Activated CD4-positive, alpha-beta T cell treated with anti-CD3 and anti-CD28 coated beads for 4 hours (primary cell): ENCODE data around the gene POTEC.
"Not testable (repeated sequence)": the region's sequence is repeated elsewhere in the genome, so short reads cannot be mapped to it uniquely, and the experiment has no call there.

Experiments used
- DNase-seq, 2 donors: peaks; one replicate each; pipeline ENCODE4 v3.0.0-alpha.2; 2020

POTEC gene

DNA sequence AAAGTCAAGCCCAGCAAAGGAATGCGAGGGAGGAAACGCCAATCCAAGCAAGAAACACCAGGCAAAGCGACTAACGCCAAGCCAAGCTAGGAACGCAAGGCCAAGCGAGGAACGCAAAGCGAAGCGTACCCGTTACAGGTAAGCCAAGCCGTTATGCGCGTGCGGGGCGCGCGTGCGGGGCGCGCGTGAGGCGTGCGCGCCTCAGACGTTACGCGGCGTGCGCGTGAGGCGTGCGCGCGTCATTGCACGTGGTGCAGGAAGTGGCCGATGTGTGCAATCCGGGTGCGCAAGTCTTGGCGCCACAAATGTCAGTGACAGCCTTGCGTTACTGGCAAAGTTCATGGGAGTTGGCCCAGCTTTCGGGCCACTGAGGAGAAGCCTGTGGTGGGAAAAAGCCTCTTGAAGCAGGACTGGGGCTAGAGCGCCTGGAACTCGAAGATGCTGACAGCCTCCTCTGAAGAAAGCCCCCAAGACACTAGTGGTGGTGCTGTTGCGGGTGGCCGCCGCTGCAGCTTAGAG, at the start of gene POTEC:
TSS of gene POTEC (minus strand) at position 155 of the 519 bp plus-strand sequence. CDS start 454 bp downstream, outside the sequence.
- not testable (repeated sequence) for DNase-seq

DNA sequence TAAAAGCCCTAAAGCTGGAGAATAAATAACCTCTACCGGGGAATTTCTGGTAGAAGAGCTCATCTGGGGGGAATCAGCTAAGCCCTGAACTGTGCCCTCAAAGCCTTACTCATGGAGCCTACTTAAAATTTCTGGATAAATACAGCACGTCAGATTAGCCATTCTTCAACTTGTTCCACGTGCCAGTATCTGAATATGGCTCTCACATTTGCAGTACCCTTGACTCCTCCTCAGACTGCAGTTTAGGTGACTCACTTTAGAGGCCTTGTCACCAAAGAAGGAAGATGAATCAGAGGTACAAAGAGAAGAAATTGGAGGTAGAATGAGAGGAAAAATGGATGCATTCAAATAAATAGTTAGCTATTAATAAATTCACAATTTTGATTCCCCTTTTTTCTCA, 34.6 kb upstream of the POTEC start:
- no peak for DNase-seq

DNA sequence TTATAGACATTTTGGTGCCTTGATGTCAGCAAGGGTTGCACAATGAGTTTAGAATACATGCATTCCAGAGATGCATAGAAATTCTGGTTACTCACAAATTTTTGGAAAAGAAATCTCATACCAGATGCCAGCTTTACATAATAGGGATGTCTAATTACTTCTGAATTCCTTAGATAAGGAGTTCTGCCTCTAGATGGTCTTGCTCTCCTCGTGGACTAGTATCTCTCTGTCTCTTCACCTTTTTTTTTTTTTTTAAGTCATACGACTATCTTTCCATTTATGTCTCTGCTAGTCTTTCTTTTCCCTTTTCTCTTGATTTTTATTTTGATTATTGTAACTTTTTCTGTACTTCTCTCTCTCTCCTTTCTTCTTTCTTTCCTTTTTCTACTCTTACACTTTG, 16.1 kb upstream of the POTEC start:
- not testable (repeated sequence) for DNase-seq

DNA sequence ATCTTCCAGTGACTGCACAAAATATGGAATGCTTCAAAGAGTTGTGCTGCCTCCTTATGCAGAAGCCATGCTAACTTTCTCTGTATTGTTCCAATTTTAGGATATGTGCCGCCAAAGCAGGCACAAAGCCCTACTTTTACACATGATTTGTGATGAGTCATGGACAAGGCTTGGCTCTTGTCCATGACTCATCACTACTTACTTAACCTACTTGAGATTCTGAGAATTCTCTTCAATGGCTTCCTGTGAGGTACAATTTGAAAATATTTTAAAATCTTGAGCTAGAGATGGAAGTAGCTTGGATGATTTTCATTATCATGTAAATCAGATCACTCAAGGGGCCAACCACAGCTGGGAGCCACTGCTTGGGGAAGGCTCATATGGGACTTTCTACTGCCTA, 11.7 kb downstream of the POTEC start:
- not testable (repeated sequence) for DNase-seq

DNA sequence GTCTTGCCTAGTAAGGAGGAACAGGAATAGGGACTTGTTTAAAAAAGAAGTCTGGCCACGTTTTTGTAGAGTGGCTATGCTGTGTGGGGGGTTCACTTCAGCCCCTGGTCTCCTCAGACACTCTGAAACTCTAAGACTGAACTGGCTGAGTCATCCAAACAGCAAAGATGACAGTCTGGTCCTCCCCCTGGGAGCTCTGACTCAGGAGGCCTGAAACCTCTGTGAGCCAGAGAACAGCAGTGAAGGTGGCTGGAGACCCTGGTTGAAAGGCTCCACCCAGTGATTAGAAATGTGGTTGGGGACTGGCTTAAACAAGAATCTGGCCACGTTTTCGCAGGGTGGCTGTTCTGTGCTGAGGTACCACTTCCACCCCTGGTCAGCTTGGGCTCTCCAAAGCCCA, 32.7 kb downstream of the POTEC start:
- DNase-seq: not testable (repeated sequence)

DNA sequence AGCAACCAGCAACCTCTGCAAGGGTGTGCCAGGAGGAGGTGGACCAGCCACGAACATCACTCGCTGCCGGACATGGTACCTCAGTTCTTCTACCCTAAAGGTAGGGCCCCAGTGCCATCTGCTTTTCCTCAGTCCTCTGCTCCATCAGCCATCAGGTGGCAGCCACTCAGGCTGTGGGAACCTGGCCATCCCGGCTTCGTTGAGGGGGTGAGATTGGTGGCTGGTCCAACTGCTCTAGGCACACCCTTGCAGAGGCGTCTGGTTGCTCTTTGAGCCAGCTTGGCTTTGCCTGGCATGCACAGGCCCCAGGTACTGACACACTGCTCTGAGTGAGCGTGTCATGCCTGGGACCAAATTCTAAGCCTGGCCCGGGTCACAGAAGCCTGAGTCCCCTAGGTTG, 39.7 kb downstream of the POTEC start:
- DNase-seq: not testable (repeated sequence)

DNA sequence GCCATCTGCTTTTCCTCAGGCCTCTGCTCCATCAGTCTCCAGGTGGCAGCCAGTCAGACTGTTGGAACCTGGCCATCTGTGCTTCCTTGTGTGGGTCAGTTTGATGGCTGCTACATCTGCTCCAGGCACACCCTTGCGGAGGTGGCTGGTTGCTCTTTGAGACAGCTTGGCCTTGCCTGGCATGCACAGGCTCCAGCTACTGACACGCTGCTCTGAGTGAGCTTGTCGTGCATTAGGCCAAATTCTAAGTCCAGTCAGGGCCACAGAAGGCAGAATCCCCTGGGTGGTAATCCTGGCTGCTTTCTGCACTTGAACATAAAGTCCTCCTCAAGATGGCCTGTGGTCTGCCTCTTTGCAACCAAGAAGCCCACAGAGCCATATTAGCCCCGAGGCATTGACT, 41.5 kb downstream of the POTEC start:
- DNase-seq: not testable (repeated sequence)

DNA sequence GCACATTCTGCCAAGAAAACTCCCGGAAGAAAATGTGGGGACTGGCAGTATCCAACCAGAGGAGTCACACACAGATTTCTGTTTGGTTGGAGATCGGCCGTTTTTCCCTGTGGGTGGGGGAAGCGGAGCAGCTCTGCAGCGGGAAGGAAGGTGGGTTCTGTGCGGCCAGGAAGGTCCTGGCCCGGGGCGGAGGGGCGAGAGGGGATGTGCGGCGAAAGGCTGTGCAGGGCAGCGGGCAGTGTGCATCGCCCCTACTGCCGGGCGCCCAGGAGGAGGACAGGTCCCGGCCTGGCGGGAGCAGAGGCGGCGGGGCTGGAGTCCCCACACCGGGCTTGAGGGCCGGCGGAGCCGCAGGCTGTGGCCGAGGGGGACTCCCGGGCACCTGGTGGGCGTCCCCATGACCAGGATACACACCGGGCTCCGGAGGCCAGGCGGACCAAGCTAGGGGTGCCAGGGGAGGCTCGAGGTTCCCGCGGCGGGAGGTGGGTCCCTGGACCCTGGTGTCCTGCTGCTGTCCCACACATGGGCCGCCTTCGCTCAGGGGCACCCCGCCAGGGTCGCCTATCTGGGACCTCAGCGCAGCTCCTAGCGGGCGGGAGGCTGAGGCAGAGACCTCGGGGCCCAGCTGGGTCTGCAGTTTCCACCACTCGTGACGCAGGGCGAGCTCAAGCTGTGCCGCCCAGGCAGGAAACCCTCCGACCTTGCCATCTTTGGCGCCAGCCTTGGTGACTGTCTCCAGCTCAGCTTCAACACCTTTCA, 54.0 kb downstream of the POTEC start:
- DNase-seq: not testable (repeated sequence)

DNA sequence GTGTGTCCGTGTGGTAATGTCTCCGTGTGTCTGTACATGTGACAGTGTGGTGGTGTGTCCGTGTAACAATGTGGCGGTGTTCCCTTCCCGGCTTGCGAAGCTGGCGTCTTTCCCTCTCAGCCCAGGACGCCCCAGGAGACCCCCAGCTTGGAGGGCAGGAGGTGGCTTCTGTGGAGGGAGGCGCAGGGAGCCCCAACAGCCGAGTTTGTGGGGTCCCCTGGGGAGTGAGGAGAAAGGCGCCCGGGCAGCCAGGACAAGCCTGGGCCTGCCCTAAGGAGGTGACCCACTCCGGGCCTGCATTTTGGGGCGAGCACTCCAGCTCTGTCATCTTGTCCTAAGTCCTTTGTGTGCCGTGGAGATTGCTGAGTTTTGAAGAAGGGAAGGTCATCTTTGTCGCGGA, 54.6 kb downstream of the POTEC start:
- DNase-seq: not testable (repeated sequence)

DNA sequence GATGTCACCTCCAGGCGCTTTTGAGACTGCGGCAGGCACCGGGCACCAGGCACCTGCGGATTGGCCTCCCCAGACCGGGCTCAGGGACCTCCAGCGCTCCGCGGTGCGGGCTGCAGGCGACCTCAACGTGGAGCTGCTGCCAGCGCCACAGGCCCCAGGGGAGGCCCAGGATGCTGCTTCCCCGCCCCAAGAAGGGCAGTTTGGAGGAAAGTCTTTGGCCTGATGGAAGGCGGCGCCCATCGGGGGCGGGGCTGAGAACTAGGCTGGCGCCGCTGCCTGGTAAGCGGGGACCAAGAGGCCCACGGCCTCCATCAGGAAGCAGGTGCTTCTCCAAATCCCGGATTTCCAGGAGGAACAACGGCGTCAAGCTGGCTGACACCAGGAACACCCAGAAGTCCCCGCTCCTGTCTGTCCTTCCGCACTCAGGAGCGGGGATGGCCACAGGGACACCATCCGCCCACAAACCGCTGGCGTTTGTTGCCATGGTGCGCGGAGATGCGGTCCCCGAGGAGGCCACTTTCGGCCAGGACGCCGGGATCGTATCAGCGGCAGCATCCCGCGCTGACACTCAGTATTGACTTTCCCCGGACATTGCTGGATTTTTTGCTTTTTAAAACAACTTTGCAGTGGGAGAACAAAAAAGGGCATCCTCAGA, 56.3 kb downstream of the POTEC start:
- DNase-seq: not testable (repeated sequence)

DNA sequence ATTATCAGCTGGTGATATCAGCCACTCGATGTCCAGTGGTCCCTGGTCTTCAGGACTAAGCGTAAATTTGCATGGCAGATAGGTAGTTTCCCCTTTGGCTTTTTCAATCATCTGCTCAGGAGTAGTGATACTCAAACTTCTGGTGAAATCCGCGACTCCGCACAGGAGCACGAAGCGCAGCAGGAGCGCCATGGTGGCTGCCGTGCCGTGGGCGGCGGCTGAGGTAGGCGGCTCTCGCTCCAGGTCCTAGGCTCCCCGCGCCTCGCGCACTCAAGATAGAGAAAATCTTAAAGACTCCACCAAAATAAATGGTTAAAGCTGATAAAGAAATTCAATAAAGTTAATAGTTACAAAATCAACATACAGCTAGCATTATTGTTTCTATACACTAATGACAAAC, 64.3 kb downstream of the POTEC start:
- not testable (repeated sequence) for DNase-seq

DNA sequence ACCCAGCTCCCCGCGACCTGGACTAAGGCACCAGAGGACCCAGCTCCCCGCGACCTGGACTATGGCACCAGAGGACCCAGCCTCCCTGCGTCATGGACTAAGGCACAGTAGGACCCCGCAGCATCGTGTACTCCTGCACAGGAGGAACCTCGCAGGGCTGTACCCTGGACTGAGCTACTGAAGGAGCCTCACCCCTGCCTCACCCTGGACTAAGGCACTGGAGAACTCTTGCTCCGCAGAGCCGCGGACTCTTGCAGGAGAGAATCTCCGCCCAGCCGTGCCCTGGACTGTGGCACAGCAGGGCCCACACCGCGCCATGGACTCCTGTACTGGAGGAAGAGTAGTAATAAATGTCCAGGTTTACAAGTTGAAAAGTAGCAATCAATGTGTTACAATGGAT, 67.9 kb downstream of the POTEC start:
- not testable (repeated sequence) for DNase-seq

DNA sequence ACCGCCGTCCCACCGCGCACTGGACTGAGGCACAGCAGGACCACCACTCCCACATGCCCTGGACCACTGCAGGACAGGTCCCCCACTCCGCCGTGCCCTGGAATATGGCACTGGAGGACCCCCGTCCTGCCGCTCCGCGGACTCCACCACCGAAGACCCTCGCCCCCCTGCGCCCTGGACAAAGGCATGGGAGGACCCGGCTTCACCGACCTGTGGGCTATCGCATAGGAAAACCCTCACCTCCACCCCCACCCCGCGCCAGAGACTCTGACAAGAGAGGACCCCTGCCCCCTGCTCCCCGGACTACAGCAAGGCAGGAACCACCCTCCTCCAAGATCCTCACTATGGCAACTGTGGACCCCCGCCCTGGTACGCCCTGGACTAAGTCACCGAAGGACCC, 68.6 kb downstream of the POTEC start:
- DNase-seq: not testable (repeated sequence)

DNA sequence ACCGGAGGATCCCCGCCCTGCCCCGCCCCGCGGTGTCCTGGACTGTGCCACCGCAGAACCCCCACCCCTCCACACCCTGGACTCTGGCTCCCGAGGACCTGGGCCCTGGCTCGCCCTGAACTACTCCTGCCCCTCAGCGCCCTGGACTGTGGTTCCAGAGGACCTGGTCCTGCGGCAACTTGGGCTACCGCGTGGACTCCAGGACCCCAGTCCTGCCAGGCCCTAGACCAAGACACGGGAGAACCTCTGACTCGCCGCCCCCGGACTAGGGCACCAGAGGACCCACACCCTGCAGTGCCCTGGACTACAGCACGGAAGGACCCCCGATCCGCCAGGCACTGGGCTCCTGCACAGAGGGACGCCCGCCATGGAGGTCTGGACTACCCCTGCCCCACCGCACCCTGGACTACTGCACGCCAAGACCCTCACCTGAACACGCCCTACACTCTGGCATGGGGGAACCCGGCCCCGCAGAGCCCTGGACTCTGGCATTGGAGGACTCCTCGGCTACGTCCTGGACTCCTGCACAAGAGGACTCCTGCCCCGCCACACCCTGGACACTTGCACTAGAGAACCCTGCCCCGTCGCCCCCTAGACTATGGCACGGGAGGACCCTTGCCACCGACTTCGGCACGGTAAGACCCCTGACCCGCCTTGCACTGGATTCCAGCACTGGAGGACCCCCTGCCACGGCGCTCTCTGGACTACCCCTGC, 69.2 kb downstream of the POTEC start:
- not testable (repeated sequence) for DNase-seq

DNA sequence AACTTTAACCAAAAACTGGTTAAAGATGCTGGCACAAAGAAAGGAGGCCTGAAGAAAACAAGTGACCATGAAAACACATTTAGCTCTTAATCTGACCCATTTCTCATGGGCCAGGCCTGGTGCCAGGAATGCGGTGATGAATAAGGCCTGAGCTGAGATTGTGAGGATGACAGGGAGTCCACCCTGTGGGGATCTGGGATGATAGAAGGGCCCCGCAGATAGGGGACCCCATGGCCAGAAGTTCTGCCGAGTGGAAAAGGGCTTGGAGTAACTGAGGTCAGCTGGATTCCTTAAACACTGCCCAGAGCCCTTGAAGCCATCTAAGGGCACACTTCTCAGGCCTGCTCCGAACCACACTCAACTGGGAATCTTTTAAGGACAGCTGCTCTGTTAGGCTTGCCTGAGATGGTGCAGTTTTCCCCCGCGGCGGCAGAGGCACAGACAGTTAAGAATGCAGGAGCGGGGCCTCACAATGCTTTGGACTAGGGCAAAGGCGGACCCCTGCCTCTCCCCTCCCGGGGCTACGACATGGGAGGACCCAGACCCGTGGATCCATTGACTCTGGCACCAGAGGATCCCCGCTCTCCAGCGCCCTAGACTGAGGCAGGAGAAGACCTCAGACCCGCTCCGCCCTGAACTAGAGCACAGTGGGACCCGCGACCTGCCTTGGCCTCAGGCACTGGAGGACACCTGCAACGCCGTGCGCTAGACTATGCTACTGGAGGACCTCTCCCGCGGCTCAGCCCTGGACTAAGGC, 70.0 kb downstream of the POTEC start:
- not testable (repeated sequence) for DNase-seq

DNA sequence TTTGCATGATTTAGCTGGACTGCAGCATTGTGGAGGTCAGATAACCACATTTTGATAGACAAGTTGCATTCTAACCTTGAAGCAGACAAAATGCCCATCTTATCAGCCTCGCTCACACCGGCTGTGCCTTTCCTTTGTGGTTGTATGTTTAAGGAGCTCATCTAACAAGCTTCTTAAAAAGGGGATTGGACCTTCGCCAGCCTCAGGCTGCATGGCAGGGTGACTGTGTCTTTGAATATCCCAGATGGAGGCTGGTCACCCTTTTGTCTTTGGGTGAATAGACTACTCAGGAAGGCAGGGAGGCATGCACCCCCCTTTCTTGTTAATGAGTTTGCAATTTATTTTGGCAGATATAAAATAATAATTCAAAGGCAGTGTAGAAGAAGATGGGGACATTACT, 72.1 kb downstream of the POTEC start:
- not testable (repeated sequence) for DNase-seq

DNA sequence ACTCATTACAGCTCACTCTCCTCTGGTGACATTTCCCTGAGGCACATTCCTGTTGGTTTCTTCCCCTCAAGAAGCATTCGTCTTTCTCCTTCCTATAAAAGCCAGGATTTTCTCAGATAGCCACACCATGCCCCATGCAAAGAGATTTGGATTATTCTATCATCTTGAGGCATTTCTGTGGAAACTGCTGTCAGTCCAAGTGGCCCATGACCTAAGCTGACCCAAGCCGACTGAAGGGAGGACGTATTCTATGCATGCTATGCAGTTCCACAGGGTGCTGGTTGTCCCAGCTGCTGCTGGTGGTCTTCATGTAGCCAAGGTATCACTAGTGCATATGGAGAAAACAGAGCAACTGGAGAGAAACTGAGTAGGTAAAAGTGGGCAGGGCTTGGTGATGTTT, 73.0 kb downstream of the POTEC start:
- not testable (repeated sequence) for DNase-seq

DNA sequence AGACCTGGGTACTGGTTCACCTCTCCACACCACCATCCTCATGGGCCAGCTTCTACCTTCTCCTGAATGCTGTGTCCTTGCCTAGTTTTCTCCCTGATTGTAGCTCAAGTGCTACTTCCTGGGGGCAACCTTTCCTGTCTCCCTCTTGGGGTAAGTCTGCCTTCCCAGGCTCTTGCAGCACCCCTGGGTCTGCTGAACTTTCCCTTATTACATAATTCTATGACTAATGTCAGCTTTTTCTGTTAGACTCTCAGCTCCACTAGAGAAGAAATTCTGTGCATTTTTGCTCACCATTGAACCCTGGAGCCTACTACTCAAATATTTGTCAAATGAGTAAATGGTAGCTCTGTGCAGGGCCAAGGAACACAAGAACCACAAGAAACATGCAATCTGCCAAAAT, 73.4 kb downstream of the POTEC start:
- not testable (repeated sequence) for DNase-seq

DNA sequence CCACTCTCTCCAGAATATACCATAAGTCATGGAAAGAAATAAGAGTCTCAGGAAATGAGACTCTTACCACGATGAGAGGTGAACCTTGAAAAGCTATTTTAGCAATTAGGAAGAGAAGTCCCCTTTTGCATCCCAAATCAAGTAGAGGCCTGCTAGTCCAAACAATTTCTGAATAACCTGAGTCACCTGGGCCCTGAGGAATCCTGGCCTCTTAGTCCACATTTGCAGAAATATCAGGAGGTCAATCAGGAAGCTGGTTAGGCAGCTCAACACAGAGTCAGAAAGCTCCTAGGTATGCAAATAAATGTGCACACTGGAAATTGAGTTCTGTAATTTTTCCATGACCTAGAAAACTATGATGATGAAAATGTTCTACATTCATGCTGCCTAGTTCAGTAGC, 77.4 kb downstream of the POTEC start:
- DNase-seq: not testable (repeated sequence)
